Esophagus muscularis mucosa (tissue), 3 donors: Measurements from ENCODE around the gene SIRPG.
"Not testable (repeated sequence)": the region's sequence is repeated elsewhere in the genome, so short reads cannot be mapped to it uniquely, and the experiment has no call there.

Experiments used
- EP300 ChIP-seq: sonication (generic); formaldehyde crosslinking; IDR thresholded peaks from one replicate; pipeline ENCODE4 v1.6.1; 2017; ENCODE audit warnings: antibody characterized with exemption
- TF ChIP-seq, protein P1 (sequence below), 3 experiments: fragments of 200-600 bp in 2 of 3; fragments of 450-650 bp in 1 of 3; sonication (generic) in 2 of 3; IDR thresholded peaks; one replicate each; pipeline ENCODE4 v1.5.1; 2017 to 2019; ENCODE audit warnings: antibody characterized with exemption in 3 of 3, mild to moderate bottlenecking in 2 of 3, moderate library complexity in 1 of 3

DNA sequence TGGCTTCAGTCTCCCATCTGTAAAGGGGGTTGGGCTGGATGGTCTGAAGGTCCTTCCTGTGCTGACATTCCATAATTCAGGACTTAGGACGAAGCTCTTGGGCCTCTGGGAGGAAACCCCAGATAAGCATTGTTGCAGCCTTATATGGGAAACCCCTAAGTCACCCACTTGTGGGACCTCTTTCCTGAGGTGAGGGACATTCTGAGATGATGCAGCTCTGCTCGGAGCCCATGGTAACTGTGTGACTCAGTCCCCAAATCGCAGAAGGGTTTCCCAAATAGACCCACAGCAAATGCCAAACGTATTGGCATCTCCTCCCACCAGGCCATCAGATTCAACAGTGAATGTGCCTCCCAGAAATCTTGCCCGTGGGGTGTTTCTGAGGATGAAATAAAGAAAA, 47.2 kb downstream of the SIRPG start:
- TF ChIP-seq, protein P1, sequence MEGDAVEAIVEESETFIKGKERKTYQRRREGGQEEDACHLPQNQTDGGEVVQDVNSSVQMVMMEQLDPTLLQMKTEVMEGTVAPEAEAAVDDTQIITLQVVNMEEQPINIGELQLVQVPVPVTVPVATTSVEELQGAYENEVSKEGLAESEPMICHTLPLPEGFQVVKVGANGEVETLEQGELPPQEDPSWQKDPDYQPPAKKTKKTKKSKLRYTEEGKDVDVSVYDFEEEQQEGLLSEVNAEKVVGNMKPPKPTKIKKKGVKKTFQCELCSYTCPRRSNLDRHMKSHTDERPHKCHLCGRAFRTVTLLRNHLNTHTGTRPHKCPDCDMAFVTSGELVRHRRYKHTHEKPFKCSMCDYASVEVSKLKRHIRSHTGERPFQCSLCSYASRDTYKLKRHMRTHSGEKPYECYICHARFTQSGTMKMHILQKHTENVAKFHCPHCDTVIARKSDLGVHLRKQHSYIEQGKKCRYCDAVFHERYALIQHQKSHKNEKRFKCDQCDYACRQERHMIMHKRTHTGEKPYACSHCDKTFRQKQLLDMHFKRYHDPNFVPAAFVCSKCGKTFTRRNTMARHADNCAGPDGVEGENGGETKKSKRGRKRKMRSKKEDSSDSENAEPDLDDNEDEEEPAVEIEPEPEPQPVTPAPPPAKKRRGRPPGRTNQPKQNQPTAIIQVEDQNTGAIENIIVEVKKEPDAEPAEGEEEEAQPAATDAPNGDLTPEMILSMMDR (IDR thresholded peaks at IDR 0.05) = not testable (repeated sequence)
- not testable (repeated sequence) for TF ChIP-seq EP300
